K562 (cell line): ENCODE results near the gene NTRK1. TPM values are rescaled to one million over a fixed set of nuclear protein-coding genes. Genes with fewer than 3 reads are reported as not detected.

Source experiments
- ATAC-seq: fragments of 200-7000 bp; cut with Tn5 transposase; 3 replicates; pipeline ENCODE4 v1.9.1; 2020; ENCODE audit warnings: moderate library complexity
- BruUV-seq: library from RNA; stranded (reverse); fragments of 400-500 nt; replicated peaks from 2 replicates; lab custom pipeline; 2021; lab: Mats Ljungman, UMichigan
- CTCF ChIA-PET: fragments of 300-600 bp; formaldehyde crosslinking; extraction: SDS; loops from one replicate; lab custom pipeline; 2021; ENCODE audit warnings: low intra/inter-chr PET ratio; lab: Yijun Ruan, JAX
- POLR2A ChIA-PET: fragments of 300-600, 350-650 bp; sonication (Branson Sonifier 250); formaldehyde crosslinking; extraction: SDS; loops from one replicate; lab custom pipeline; 2021; ENCODE audit warnings: antibody characterized with exemption, inconsistent platforms; lab: Yijun Ruan, JAX
- DNase-seq, 4 experiments: peaks; one replicate each; pipeline versions ENCODE4 v3.0.0 to v3.0.0-alpha.2; 2011 to 2018; ENCODE audit warnings: low spot score in 3 of 4, mixed read lengths in 3 of 4; ENCODE audit errors: extremely low read depth in 1 of 4
- FAIRE-seq: peaks from 2 replicates; lab custom pipeline; 2011; peaks lifted over from hg19 to GRCh38; lab: Jason Lieb, UNC
- H2AFZ ChIP-seq: 2 replicates; pipeline ENCODE4 v1.6.0; 2011; ENCODE audit warnings: low read depth, low read length, control low read depth, inconsistent platforms
- H3K27ac ChIP-seq: fragments of 200-600 bp; 3 replicates; pipeline ENCODE4 v1.8.0; 2011; ENCODE audit warnings: low read depth, mild to moderate bottlenecking, control low read depth, inconsistent platforms, low read length, moderate library complexity, mixed read lengths; ENCODE audit errors: extremely low read depth
- H3K27me3 ChIP-seq, 2 experiments: fragments of 300-600 bp in 1 of 2; 2 replicates in 1 of 2; 3 replicates in 1 of 2; pipeline versions ENCODE4 v1.6.0 to v1.8.0; 2011; ENCODE audit warnings: inconsistent platforms in 2 of 2, low read length in 2 of 2, mild to moderate bottlenecking in 1 of 2, mixed read lengths in 1 of 2, moderate library complexity in 1 of 2; ENCODE audit not compliant: control insufficient read depth in 2 of 2, insufficient read depth in 2 of 2
- H3K36me3 ChIP-seq: fragments of 300-600 bp; 3 replicates; pipeline ENCODE4 v1.8.0; 2011; ENCODE audit warnings: mild to moderate bottlenecking, low read length, inconsistent platforms; ENCODE audit not compliant: control insufficient read depth, insufficient read depth
- H3K4me1 ChIP-seq, 2 experiments: fragments of 200-600 bp in 1 of 2; replicated peaks in 1 of 2; 2 replicates in 1 of 2; 3 replicates in 1 of 2; pipeline versions ENCODE4 v1.5.1 to v1.8.0; 2011; ENCODE audit warnings: inconsistent platforms in 2 of 2, low read length in 2 of 2, mild to moderate bottlenecking in 1 of 2, mixed read lengths in 1 of 2, moderate library complexity in 1 of 2; ENCODE audit not compliant: control insufficient read depth in 2 of 2, insufficient read depth in 2 of 2
- H3K4me2 ChIP-seq: 2 replicates; pipeline ENCODE4 v1.6.1; 2011; ENCODE audit warnings: low read length, control low read depth, inconsistent platforms, mixed read lengths; ENCODE audit not compliant: insufficient read depth
- H3K4me3 ChIP-seq: fragments of 200-600 bp; sonication (generic), shearing (Covaris generic); 2 replicates; pipeline ENCODE4 v1.5.1; 2016; ENCODE audit warnings: control low read depth, inconsistent platforms
- H3K79me2 ChIP-seq: fragments of 200-600 bp; 3 replicates; pipeline ENCODE4 v1.8.0; 2011; ENCODE audit warnings: low read length, inconsistent platforms; ENCODE audit not compliant: control insufficient read depth, insufficient read depth
- H3K9ac ChIP-seq, 2 experiments: 2 replicates each; pipeline versions ENCODE4 v1.6.0 to v1.6.1; 2011; ENCODE audit warnings: low read depth in 2 of 2, low read length in 2 of 2, control low read depth in 1 of 2, inconsistent platforms in 1 of 2, mild to moderate bottlenecking in 1 of 2, mixed read lengths in 1 of 2; ENCODE audit not compliant: insufficient read depth in 1 of 2
- H3K9me1 ChIP-seq: one replicate; pipeline ENCODE4 v1.6.0; 2011; ENCODE audit warnings: inconsistent platforms, mild to moderate bottlenecking, low read length, moderate library complexity; ENCODE audit not compliant: control insufficient read depth, insufficient read depth
- H3K9me3 ChIP-seq: replicated peaks from 2 replicates; pipeline ENCODE4 v1.5.1; 2011; ENCODE audit warnings: low read depth, low read length, inconsistent platforms; ENCODE audit not compliant: control insufficient read depth, insufficient read depth
- H4K20me1 ChIP-seq: replicated peaks from 2 replicates; pipeline ENCODE4 v1.6.1; 2011; ENCODE audit warnings: low read length, inconsistent platforms, mixed read lengths; ENCODE audit not compliant: control insufficient read depth, insufficient read depth
- BRCA1 ChIP-seq, 2 experiments: fragments of 450-650 bp in 1 of 2; sonication (generic) in 1 of 2; formaldehyde crosslinking in 1 of 2; IDR thresholded peaks; 2 replicates each; pipeline versions ENCODE4 v1.5.0 to v1.6.1; 2017 to 2020; ENCODE audit warnings: mild to moderate bottlenecking in 1 of 2, missing genetic modification reagents in 1 of 2
- CHD4 ChIP-seq: fragments of 200-600 bp; sonication (generic); IDR thresholded peaks from 3 replicates; pipeline ENCODE4 v1.6.1; 2012; ENCODE audit warnings: low read depth, mild to moderate bottlenecking, mixed read lengths, low read length, inconsistent platforms; ENCODE audit not compliant: insufficient read depth, insufficient replicate concordance, poor library complexity, severe bottlenecking
- HLTF ChIP-seq: fragments of 450-650 bp; IDR thresholded peaks from 2 replicates; pipeline ENCODE4 v1.6.1; 2016
- IRF2 ChIP-seq: sonication (generic); formaldehyde crosslinking; IDR thresholded peaks from 2 replicates; pipeline ENCODE4 v1.8.1; 2022; ENCODE audit warnings: mild to moderate bottlenecking, missing genetic modification reagents
- MED1 ChIP-seq: sonication (generic); formaldehyde crosslinking; IDR thresholded peaks from 2 replicates; pipeline ENCODE4 v1.8.1; 2023; ENCODE audit warnings: missing genetic modification reagents, borderline replicate concordance
- PHB ChIP-seq: fragments of 250-450 bp; sonication (Bioruptor Pico); IDR thresholded peaks from 2 replicates; pipeline ENCODE4 v1.5.0; 2021
- PRMT5 ChIP-seq: sonication (generic); formaldehyde crosslinking; IDR thresholded peaks from 2 replicates; pipeline ENCODE4 v1.5.0; 2020; ENCODE audit warnings: missing genetic modification reagents
- SIX5 ChIP-seq, 2 experiments: IDR thresholded peaks; 2 replicates each; pipeline ENCODE4 v1.6.1; 2011; ENCODE audit warnings: low read length in 2 of 2, borderline replicate concordance in 1 of 2, low read depth in 1 of 2, mild to moderate bottlenecking in 1 of 2, moderate library complexity in 1 of 2; ENCODE audit not compliant: insufficient read depth in 1 of 2
- ZNF431 ChIP-seq: sonication (generic); formaldehyde crosslinking; IDR thresholded peaks from 2 replicates; pipeline ENCODE4 v1.8.0; 2022; ENCODE audit warnings: mild to moderate bottlenecking, missing genetic modification reagents
- WGBS: fragments of 100-300 bp; shearing (Covaris generic); methylation state at CpG from one replicate; pipeline ENCODE4 v1.1.6; 2016; ENCODE audit warnings: low coverage, mixed read lengths; ENCODE audit not compliant: insufficient coverage; ENCODE audit errors: missing lambda C conversion rate; 5-methylcytosine and 5-hydroxymethylcytosine counted together
- in situ Hi-C: fragments of 300-500 bp; cut with MboI; formaldehyde crosslinking; loops from 4 replicates; pipeline ENCODE4 v1.15.0; 2018; ENCODE audit warnings: inconsistent platforms, mixed read lengths
- intact Hi-C: fragments of 100-400 bp; cut with micrococcal nuclease; formaldehyde crosslinking; loops from 2 replicates; pipeline ENCODE4 v1.14.2; 2022
- polyA plus RNA-seq, 8 experiments: library from polyadenylated mRNA; depleted of rRNA in 4 of 8; stranded (reverse) in 5 of 8; unstranded in 3 of 8; fragments of >200 nt; fragmentation: Nextera tagmentation in 2 of 8; fragmentation: Illumina TruSeq in 1 of 8; extraction: Ambion mirVana in 2 of 8; extraction: Trizol in 1 of 8; gene quantifications; 2 replicates each; pipeline versions ENCODE4 v1.2.1 to v1.2.3, GENCODE V29; 2011 to 2014; ENCODE audit warnings: inconsistent platforms in 1 of 8, missing spikeins in 1 of 8
- total RNA-seq, 7 experiments: library from RNA; depleted of rRNA in 6 of 7; stranded (reverse); fragments of >200 nt in 6 of 7; fragmentation: Illumina TruSeq in 2 of 7; extraction: Trizol in 2 of 7; gene quantifications; 2 replicates each; pipeline versions ENCODE4 v1.2.1 to v1.2.3, GENCODE V29; 2011 to 2021; ENCODE audit warnings: low replicate concordance in 1 of 7
- TF ChIP-seq, protein P1 (sequence below): fragments of 450-650 bp; IDR thresholded peaks from 2 replicates; pipeline ENCODE4 v1.6.1; 2017; ENCODE audit warnings: mild to moderate bottlenecking, moderate library complexity

Gene NTRK1
- total and polyA plus RNA-seq, 9 of the 15 experiments (the other 6 are each of a cell fraction or from before 2014, with no cell fraction given): 0.46 to 30.0 (median 7.9) TPM

DNA sequence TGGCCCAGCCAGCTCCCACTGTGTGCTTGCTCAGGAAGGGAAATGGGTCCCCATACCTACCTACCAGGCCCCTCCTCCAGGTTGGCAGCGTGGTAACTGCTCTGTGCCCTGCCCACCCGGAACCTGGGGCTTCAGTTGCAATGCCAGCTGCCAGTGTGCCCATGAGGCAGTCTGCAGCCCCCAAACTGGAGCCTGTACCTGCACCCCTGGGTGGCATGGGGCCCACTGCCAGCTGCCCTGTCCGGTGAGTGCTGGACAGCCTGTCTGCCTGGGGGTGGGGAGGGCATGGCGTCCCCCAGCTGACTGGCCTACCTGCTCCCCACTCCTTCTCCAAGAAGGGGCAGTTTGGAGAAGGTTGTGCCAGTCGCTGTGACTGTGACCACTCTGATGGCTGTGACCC, 49.0 kb downstream of the NTRK1 start:
- peaks cover 18% of the 10 kb centered on the region for H3K79me2 ChIP-seq
- TF ChIP-seq HLTF (no peak), BRCA1 (IDR thresholded peaks at IDR 0.05) (no peak), BRCA1 (CRISPR knock-in tag; IDR thresholded peaks at IDR 0.05) (0 out of 2 replicates have a peak, but pooled peaks have one; percentile 16), PRMT5 (CRISPR knock-in tag) (no peak), PHB (no peak), CHD4 (no peak), SIX5 (IDR thresholded peaks at IDR 0.05; ENCODE audit: borderline replicate concordance in 1 of 2, insufficient read depth in 1 of 2, low read depth in 1 of 2, low read length in 2 of 2) (no peak), ZNF431 (no peak), IRF2 (no peak), MED1 (CRISPR knock-in tag) (0 out of 2 replicates have a peak, but pooled peaks have one; percentile 51)
- TF ChIP-seq, protein P1, sequence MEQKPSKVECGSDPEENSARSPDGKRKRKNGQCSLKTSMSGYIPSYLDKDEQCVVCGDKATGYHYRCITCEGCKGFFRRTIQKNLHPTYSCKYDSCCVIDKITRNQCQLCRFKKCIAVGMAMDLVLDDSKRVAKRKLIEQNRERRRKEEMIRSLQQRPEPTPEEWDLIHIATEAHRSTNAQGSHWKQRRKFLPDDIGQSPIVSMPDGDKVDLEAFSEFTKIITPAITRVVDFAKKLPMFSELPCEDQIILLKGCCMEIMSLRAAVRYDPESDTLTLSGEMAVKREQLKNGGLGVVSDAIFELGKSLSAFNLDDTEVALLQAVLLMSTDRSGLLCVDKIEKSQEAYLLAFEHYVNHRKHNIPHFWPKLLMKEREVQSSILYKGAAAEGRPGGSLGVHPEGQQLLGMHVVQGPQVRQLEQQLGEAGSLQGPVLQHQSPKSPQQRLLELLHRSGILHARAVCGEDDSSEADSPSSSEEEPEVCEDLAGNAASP: no peak
- 35% methylated on average over 5 of the region's 5 CpGs for WGBS
- POLR2A ChIA-PET: no interaction called here
- H3K4me1 ChIP-seq: peaks cover 46 to 72% of the 10 kb centered on the region in 2 experiments
- H3K9ac ChIP-seq: peak overlapping the region in 1 of 2 experiments; percentile 48; a peak in 1 of 4 replicates
- CTCF ChIA-PET: interaction anchor here (0.6 to 2.2 kb wide), 3 partner anchors 10 to 675 kb away, joined by 3 to 19 read pairs (median 12); partner anchors contain the start of gene LRRC71
- intact Hi-C loops (loop anchor here (1.0 kb wide), 1 partner anchor 11 kb away; the partner anchor contains the start of gene LRRC71), in situ Hi-C loops (no loop called here)
- no peak for FAIRE-seq
- no peaks in the 10 kb centered on the region for H3K27me3 ChIP-seq
- H3K36me3 ChIP-seq: no peaks in the 10 kb centered on the region; the same call in 2 of the 3 replicates
- ATAC-seq: no peak
- no peak overlapping the region for H3K4me3 ChIP-seq
- no peak overlapping the region for H2AFZ ChIP-seq
- H3K9me3 ChIP-seq: no peaks in the 10 kb centered on the region
- H3K27ac ChIP-seq: no peak overlapping the region
- H4K20me1 ChIP-seq: no peaks in the 10 kb centered on the region
- peaks cover 4% of the 10 kb centered on the region for H3K9me1 ChIP-seq
- DNase-seq: no peak
- no peak overlapping the region for H3K4me2 ChIP-seq
- BruUV-seq: no TSS peak
